HG03469 (cell line): Measurements from ENCODE around the gene UQCRQ.

Source experiments
- ATAC-seq: cut with Tn5 transposase; IDR thresholded peaks from one replicate; pipeline ENCODE4 v1.9.1; 2021; ENCODE audit warnings: mild to moderate bottlenecking, moderate library complexity, moderate number of reproducible peaks; ENCODE audit not compliant: unreplicated experiment

The UQCRQ gene

DNA sequence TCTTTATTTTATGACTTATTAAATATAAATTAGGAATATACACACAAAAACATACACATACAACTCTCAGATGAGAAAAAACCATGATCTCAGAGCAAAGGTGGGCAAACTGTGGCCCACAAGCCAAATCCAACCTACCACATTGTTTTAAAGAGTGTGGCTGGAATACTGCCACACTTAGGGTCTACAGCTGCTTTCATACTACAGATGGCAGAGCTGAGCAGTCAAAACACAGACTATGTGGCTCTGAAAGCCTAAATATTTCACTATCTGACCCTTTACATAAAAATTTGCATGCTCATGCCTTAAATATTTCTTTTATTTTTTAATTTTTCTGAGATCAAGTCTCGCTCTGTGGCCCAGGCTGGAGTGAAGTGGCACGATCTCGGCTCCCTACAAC lies 35.3 kb downstream of the UQCRQ start:
- ATAC-seq: no peak

DNA sequence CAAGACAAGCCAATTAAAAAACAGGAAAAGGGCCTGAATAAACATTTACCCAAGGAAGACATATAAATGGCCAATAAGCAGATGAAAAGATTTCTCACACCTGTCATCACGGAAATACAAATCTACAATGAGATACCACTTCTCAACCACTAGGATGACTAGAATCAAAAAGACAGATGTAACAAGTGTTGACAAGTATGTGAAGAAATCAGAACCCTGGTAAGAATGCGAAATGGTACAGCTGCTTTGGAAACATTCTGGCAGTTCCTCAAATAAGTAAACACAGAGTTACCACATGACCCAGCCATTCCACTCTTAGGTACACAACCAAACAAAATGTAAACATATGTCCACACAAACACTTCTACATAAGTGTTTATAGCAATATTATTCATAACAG lies 39.5 kb downstream of the UQCRQ start:
- ATAC-seq: no peak

DNA sequence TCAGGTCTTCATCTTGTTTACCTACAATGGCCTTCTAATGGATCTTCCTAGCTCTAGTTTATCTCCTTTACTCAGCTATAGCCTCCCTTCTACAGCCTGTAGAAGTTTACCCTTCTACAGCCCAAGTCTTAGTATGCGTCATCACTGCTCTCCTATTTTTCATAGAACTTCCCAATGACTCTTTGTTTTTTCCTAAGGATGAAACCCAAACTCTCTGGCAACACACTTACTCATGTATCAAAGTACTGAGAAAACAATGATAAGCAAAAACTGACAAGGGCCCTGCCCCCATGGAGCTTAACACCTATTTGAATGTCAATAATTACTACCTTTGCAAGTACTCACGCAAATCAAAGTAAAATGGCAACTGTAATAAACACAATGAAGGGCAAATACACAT lies 40.7 kb downstream of the UQCRQ start:
- no peak for ATAC-seq

DNA sequence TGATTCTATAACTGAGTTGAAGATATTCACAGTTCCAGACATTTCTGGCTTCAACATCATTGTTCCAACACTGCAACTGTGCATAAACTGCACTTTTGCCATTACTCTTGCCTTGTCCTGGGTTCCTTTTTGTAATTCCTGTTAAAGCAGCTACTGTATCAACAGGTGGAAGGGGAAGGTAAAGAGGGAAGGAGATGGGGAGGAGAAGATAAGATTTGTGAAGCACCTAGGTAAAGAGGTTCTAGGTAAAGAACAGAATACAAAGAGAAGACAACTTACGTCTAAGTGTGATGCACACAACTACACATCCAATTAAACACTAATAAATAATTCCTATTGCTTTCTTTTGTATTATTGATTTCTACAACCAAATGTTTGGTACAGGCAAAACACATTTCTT lies 43.3 kb downstream of the UQCRQ start:
- no peak for ATAC-seq

DNA sequence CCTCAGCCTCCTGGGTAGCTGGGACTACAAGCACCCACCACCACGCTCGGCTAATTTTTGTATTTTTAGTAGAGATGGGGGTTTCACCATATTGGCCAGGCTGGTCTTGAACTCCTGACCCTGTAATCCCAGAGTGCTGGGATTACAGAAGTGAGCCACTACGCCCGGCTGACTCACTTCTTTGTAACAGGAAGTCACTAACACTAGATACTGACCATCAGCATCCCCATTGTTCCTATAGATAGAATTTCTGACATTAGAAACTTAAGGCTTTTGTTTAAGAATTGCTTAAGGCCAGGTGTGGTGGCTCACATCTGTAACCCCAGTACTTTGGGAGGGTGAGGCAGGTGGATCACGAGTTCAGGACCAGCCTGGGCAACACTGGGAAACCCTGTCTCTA lies 49.2 kb downstream of the UQCRQ start:
- ATAC-seq: no peak

DNA sequence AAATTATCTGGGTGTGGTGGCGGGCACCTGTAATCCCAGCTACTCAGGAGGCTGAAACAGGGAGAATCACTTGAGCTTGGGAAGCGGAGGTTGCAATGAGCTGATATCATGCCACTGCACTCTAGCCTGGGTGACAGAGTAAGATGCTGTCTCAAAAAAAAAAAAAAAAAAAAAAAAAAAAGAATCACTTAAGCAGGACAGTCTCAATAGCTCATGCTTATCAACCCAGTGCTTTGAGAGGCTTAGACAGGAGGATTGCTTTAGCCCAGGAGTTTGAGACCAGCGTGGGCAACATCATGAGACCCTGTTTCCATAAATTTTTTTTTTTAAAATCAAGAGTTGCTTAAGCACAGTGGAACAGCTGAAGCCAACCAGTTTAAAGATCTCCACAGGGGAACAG lies 49.6 kb downstream of the UQCRQ start:
- ATAC-seq: no peak
